LNCAP (cell line): Measurements from ENCODE around the gene RGL4.

Experiments
- CTCF ChIP-seq: fragments of 450-650 bp; IDR thresholded peaks from 2 replicates; pipeline ENCODE4 v1.5.1; 2017; ENCODE audit warnings: mild to moderate bottlenecking

Gene RGL4

GRCh38 chr22:23681026-23681809, 9.6 kb upstream of the RGL4 start:
- TF ChIP-seq CTCF = no peak

- no peak for TF ChIP-seq CTCF
Observed at GRCh38 chr22:23682077-23682476, 8.7 kb upstream of the RGL4 start.

GRCh38 chr22:23682827-23683355, 7.9 kb upstream of the RGL4 start:
- no peak for TF ChIP-seq CTCF

- no peak for TF ChIP-seq CTCF
Observed at GRCh38 chr22:23683545-23683944, 7.3 kb upstream of the RGL4 start.

GRCh38 chr22:23684026-23684425, 6.8 kb upstream of the RGL4 start:
- no peak for TF ChIP-seq CTCF

GRCh38 chr22:23684561-23685031, 6.2 kb upstream of the RGL4 start:
- TF ChIP-seq CTCF = no peak

- no peak for TF ChIP-seq CTCF
Observed at GRCh38 chr22:23685205-23685784, 5.5 kb upstream of the RGL4 start.
